Left cardiac atrium (tissue), 4 donors: ENCODE data around the gene TBC1D3B. TPM values are rescaled to one million over a fixed set of nuclear protein-coding genes. Genes with fewer than 3 reads are reported as not detected.
"Not testable (repeated sequence)": the region's sequence is repeated elsewhere in the genome, so short reads cannot be mapped to it uniquely, and the experiment has no call there.

Experiments used
- ATAC-seq, 2 donors: fragments of 200-7000 bp; cut with Tn5 transposase; one replicate each; pipeline ENCODE4 v1.9.1; 2020; ENCODE audit warnings: mild to moderate bottlenecking in 2 of 2, moderate library complexity in 2 of 2
- DNase-seq: peaks from one replicate; pipeline ENCODE4 v3.0.0-alpha.2; 2020
- intact Hi-C, 2 donors: fragments of 100-400 bp; cut with DNase I; formaldehyde crosslinking; loops; one replicate each; pipeline versions ENCODE4 v1.14.1 to v1.15.1; 2022 to 2023
- total RNA-seq, 2 donors: library from RNA; stranded (reverse); fragmentation: NEBNext Ultra II Directional; extraction: Animal tissue kit (Norgen Biotek cat#: 25700); gene quantifications; one replicate each; pipeline ENCODE4 v1.2.1, GENCODE V29; 2021
- donor health status: DM: no; HTN: yes; CAD: no.
- donor health status: DM: no; HTN: yes; CAD: no; lungs with severe emphysema.
- donor health status: DM: yes; HTN: yes; CAD: no.
- donor health status: Dilated cardiomyopathy.

The TBC1D3B gene
- total RNA-seq, 2 donors from 2014 or later = 2.2 to 3.9 TPM

DNA sequence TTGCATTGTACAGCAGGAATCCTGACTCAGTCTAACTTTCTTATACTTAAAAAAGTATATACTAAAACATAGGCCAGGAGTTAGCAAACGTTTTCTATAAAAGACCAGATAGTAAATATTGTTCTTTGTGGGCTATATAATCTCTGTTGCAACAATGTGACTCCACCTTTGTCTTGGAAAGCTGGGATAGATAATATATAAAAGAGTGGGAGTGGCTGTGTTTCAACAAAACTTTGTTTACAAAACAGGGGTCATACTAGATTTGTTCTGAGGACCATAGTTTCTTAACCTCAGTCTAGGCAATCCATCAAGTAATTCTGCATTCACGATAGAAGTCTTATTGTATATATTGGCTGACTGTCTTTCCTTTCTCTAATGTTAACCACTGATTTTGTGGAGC, 9.0 kb upstream of the TBC1D3B start:
- intact Hi-C loops = no loop called here
- no peak for ATAC-seq
- DNase-seq = no peak

DNA sequence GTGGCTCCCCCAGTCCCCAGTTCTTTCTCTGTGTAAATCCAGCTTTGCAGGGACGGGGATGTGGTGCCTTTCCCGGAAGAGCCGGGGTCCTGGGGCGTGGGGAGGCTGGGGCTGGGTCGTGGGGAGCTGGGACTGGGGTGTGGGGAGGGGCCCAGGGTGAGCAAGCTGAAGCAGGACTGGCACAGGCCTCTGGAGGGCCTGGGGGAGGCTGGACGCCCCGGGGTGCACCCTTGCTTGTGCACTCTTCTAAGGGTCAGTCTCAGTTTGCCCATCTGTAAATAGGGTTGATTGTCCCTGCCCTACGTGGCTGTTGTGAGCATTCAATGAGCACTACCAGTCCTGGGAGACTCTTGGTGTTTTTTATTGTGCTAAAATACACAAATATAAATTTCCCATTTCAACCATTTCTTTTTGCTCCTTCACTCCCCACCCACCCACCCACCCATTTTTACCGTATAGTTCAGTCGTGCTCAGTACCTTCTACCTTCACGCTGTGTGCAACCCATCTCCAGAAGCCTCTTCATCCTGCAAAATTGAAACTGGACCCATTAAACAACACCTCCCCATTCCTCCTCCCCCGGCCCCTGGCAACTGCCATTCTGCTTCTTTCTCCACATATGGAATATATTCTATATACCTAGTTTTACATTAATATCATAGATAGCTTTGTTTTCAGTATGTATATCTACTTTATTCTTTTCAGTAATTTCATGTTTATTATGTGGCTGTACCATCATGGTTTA, 7.8 kb upstream of the TBC1D3B start:
- no peak for DNase-seq
- intact Hi-C loops = no loop called here
- peak in 1 of 2 donors; percentile 0 for ATAC-seq

DNA sequence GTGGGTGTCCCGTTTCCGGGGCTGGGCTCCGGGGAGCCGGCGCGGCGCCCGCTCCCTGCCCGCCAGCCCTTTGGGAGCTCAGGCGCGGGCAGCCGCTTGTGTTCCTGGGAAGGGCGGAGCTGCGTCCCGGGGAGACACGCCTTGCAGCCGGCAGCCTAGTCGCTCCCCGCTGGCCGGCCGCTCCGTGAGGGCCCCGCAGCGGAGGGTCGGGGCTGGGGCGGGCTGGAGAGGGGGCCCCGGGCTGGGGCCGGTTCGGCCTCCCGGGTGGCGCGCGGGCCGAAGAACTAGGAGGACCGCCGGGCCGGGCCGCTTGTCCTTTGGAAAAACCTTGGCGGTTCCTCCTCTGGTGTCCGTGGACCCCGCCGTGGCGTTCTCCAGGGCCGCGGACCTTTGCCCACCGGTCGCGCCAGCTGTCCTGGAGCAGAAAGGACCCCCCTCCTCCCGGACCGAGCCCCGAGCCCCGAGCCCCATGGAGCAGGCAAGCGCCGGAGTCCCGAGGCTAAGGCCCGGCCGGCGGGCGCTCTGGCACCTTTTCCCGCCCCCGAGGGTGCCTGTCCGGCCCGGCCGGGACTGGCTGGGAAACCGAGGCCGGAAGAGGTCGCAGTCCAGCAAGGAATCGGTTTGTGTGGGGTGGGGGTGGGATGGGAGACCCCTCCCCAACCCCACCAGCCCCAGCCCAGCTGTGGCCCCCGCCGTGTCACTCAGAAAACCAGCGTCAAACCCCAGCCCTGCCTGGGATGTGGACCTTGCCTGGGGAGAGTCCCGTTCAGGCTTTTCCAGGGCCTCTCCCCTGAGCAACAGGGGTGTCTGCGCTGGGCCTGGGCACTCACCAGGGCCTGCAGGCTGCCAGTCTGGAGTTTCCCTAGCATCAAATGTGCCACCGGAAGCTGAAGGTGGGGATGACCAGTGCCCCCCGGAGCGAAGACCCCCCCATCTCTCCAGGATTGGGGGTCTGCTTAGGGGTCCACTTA, 6.8 kb upstream of the TBC1D3B start:
- peak; percentile 94 to 96 for ATAC-seq
- peak; percentile 79 for DNase-seq
- intact Hi-C loops = no loop called here

DNA sequence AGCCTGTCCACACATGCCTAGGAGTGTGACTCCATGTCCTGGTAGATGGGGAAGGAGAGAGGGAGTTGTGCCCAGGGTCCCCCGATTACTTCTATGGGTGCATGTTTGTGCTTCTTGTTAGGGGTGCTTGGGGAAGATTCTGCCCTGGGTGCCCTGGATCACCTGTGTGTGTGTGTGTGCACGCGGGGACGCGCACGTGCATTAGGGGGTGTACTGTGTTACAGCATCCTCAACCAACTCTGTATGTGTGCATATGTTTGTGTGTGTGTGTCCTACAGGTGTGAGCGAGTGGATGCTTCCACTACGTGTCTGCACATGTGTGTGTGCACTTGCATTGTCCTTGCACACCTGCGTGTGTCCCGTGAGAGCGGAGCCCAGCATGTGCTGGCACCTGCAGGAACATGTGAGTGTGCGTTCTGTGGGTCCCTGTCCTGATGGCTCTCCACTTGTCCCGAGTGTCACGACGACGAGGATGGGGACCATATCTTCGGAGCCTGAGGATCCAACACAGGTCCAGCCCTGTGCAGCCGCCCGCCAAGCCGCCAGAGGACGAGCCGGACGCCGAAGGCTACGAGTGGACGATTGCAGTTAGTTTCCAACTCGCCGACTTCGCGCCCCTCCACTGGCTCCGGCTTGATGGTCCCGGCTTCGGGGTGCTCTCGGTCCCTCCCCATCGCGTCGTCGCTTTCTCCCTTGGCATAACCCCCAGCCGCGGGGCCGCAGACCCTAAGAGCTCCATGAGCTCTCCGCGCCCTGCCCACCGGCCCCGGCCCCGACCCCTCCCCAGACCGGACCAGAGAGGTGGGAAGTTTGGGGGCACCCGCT, 6.0 kb upstream of the TBC1D3B start:
- intact Hi-C loops = no loop called here
- DNase-seq = peak; percentile 40
- ATAC-seq = peak; percentile 38 to 45

DNA sequence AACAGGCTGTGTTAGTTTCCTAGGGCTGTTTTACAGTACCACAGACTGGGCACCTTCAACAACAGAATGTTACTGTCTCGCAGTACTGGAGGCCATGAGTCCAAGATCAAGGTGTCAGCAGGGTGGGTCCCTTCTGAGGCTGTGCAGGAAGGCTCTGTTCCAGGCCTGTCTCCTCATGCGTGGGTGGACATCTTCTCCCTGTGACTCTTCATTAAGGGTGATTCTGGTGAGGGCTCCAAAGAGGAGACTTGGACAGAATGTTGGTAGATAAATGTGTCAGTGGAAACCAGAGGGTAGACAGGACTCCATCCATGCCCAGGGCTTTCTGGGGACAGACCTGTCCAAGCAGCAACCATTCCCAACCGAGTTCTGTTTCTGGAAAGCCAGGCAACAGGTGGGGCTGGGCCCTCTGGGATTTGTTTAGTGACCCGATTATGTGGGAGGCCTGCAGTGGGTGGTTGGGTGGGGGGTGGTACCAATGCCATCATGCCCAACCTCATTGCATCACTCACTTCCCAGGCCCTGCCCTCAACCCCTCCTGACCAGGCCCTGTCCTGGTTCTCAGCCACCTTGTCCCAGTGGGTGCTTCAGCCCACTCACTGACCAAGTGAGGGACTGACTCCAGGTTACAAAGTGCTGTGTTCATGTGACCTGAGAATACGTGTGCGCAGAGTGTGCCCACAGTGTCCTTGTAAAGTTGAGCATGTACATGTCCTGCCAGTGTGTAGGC, 5.2 kb upstream of the TBC1D3B start:
- ATAC-seq, intact Hi-C loops, DNase-seq: not testable (repeated sequence)

DNA sequence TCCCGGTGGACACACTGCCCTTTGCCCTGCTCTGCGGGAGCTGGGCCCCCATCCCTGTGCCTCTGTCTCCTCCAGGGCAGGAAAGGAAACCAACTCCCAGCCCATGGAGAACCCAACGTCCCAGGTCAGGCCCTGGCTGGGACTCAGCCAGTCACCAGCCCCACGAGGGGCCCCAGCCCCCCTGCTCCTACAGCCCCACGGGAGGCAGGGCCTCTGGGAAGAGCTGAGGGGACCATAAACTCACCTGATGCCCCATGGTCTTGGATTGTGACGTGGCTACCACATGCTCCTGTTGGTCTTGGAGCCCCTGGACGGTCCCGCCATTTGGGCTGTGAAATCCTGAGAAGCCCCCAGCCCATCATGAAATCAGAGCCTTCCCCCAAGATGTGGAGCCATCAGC, 7.6 kb downstream of the TBC1D3B start:
- DNase-seq, ATAC-seq, intact Hi-C loops: not testable (repeated sequence)

DNA sequence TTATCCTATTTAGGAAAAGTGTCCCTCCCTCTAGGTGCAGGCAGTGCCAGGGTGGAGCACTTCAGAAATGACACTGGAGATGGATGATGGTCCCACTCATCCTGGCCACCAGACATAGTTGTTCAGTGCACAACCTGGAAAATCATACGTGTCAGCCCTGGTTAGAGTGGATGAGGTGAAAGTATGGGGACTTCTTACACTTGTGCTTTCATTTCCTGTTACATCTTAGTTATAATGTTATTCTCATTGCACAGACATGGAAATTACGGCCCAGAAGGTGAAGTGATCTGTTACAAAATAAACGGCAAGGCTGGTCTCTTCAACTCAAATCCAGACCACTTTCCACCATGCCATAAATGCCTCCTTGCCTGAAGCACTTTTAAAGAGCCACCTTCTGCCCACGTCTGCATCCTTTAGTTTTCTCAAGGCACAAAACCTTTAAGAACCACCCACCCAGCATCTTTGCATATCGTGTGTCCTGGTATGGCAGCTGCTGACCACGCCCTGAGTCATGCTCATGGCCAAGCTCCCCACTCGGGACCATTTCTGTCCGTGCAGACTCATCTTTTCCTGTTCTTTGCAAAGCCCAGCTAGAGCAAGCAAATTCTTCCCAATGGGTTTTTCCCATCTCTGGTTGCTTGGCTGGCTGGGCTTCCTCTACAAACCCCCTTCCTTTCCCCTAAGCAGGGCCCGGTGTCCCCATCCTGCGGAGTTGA, 22.4 kb downstream of the TBC1D3B start:
- intact Hi-C loops = no loop called here
- ATAC-seq (no peak), DNase-seq (no peak)

DNA sequence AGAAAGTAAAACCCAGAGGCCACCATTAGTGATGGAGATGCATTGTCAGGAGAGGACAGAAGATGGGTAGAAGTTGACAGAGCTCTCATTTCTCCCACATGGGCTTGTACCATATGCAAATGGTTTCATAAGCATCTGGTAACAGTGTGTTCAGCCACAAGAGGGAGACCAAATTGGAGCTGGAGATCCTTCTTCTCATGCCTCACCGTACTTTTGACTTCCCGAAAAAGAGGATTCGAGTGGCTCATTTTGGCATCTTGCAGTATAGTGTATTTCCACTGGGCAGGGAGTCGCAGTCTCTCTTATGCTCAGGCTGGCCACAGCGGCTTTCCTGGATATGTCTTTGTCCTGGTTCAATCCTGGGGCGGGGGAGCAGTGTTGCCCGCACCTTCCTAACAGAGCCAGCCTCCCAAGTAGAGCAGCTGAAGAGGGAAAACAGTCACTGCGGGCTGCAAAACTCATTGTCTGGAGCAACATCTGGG, 23.8 kb downstream of the TBC1D3B start:
- ATAC-seq (no peak), DNase-seq (no peak)
- intact Hi-C loops = no loop called here

DNA sequence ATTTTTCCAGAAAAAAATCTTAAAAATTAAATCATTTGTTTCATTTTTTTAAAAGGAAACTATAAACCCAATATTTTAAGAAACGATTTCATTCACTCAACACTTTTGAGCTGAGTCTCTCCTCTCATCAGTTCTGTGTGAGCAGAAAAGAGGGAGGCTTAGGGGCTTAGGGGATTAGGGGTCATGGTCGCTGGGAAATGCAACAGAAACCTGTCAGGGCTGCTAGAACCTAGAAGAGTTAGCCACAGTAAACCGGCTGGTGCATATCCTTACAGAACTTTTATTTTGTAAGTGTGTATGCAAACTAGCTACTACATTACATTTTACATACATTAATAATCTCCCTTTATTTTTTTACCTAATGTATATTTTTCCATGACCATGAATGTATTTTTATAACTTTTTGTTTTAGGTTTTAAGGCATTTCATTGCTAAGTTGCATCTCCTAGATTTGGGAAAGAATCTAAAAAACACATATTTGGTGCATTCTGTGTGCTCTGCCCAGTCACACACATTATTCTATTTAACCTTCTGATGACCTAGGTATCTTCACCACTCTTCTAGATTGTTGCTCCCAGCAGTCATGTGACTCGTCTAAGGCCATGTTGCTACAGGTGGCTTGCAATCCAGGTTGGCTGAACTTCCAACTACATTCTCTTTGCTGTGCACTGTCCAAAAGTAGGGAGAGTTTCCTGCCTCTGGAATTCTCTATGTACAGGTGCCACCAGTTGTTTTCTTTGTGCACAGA, 24.4 kb downstream of the TBC1D3B start:
- no peak for DNase-seq
- ATAC-seq = no peak
- intact Hi-C loops = no loop called here

DNA sequence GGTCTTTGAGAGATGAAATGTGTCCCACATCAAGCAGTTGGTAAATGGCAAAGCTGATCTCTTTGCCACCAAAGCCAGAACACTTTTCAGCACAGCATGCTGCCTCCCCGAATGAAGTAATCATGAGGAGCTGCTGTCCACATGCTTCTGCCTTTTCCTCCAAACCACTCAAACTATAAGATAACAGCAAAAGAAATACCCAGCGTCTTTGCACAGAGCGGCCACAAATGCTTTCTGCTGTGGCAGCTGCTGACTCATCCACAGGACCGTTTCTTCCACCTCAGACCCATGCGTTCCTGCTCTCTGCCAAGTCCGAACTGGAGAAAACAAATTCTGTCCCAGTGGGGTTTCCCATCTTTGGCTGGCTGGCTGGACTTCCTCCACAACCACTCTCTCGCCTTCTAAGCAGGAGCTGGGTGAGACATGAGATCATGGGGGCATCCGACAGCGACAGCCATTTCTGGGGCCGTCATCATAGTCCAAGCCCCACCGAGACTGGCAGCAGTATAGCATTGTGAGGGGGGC, 27.1 kb downstream of the TBC1D3B start:
- DNase-seq = peak; percentile 53
- peak; percentile 57 to 77 for ATAC-seq
- intact Hi-C loops = loop anchor here in 1 of 2 donors (2.0 kb wide), 1 partner anchor 181 kb away; no protein-coding TSS in a partner anchor

DNA sequence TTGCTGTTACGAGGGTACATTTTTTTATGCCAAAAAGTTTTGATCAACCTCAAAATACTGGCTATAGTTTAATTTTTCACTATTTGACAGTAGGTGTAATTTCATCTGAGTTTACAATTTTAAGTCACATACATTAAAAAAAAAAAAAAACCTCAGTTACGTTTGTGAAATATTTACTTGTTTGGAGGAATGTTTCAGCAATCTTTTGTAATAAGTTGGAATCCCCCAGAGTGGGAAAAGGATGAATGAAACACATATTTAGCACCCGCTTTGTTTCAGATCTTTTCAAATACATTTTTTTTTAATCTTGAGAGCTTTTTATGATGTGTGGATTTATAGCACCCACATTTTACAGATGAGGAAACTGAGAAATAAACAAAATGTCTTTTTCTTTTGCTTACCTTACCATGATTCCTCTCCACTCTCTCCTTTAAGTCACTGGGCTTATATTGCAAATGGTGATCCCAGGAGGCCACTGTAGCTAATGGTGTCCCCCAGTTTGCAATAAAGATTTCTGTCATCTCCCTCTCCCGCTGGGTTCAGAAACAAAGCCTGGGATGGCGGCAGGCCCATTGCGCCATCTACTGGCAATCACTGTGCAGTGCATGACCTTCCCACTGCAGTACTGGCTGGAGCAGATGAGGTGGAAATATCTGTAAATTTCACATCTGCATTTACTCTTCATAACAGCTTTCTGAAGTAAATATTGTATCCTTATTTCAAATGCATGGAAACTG, 27.7 kb downstream of the TBC1D3B start:
- intact Hi-C loops = loop anchor here in 1 of 2 donors (2.0 kb wide), 1 partner anchor 180 kb away; no protein-coding TSS in a partner anchor
- ATAC-seq = peak; percentile 92 to 93

DNA sequence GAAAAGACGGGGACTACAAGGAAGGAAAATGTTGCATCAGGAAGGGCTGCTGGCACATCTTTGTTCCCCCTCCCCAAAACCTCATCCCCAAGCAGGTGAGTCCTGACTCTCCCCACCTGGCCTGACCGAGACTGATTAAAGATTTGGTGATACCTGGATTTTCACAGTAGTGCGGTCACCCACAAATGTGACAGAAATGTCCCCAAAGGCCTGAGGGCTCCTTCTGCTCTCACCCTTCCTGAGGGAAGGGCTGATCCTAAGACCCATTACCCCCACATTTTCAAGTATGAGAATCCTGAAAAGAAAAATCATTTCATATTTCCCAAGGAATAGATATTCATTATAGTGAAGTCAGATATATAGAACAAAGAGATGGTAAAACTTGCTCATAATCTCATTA, 28.8 kb downstream of the TBC1D3B start:
- intact Hi-C loops = no loop called here
- no peak for ATAC-seq
- DNase-seq = no peak

More for the DNA sequence above, 27.7 kb downstream of the TBC1D3B start:
- DNase-seq = peak; percentile 79

DNA sequence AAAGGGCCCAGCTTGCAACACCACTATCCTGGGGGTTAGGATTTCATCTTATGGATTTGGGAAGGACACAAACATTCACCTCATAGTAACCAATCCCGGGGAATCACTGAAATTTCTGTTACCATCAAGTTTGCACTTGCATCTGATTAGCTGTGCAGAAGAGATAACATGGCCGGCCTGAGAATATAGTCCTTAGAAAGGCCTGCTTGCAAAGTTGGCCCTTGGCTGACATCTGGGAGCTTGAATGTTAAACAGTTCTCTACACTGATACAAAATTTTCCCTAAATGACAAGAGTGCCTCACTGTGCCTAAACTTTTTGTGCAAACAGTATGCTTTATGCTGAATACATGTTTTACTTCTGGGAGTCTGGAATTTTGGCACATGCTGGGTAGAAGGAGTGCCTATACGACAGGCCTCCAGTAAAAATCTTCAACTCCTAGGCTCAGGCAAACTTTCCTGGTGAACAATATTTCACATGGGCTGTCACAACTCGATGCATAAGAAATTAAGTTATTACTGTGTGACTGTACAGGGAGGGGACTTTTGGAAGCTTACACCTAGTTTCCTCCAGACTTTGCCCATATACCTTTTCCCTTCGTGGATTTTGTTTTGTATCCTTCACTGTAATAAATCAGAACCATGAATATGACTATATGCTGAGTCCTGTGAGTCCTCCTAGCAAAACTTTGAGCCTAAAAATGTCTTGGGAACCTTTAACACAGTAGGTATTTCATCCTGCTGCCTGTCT, 31.3 kb downstream of the TBC1D3B start:
- DNase-seq (no peak), ATAC-seq (no peak)
- intact Hi-C loops = no loop called here

DNA sequence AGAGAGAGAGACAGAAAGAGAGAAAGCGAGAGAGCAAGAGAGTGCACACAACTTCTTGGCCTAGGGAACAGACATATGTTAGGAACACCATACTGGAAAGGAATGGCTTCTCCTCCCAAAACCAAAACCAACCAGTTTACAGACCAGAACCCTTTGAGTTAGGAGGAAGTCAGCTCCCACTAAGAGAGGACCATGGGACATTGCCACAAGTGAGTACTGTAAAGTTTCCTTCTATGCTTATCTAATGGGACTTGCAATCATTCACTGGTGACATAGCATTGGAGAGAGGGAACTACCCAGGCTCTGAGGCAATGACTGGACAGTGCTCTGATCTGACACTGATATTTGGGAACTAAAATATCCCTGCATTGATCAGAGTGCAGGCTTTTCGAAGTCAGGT, 32.4 kb downstream of the TBC1D3B start:
- DNase-seq (no peak), ATAC-seq (no peak)
- intact Hi-C loops = no loop called here

DNA sequence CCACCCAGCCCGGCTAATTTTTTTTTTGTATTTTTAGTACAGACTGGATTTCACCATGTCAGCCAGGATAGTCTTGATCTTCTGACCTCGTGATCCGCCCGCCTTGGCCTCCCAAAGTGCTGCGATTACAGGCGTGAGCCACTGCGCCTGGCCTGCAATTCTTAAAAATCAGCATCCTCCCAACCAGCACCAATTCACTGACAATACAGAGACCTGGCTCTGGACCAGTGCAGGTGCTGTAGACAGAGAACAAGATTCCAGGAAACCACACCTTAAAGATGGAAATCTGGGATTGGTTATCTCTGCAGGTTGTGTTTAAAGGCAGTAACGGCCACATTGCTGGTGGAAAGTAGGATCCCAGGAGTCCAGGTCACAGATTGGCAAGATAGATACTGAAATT, 33.6 kb downstream of the TBC1D3B start:
- intact Hi-C loops = no loop called here

More for the DNA sequence above, 33.6 kb downstream of the TBC1D3B start:
- DNase-seq (no peak), ATAC-seq (no peak)
